GM12891 (cell line): ENCODE data around the gene RRAS2.

Experiments used
- POLR2A ChIP-seq: IDR thresholded peaks from 2 replicates; pipeline ENCODE4 v1.6.1; 2011; ENCODE audit warnings: low read depth, low read length, control low read depth
- POLR2AphosphoS5 ChIP-seq: IDR thresholded peaks from 2 replicates; pipeline ENCODE4 v1.6.1; 2011; ENCODE audit warnings: low read depth, low read length, control low read depth
- SPI1 ChIP-seq: IDR thresholded peaks from 2 replicates; pipeline ENCODE4 v1.6.1; 2011; ENCODE audit warnings: low read depth, low read length, control low read depth
- TAF1 ChIP-seq: IDR thresholded peaks from 2 replicates; pipeline ENCODE4 v1.6.1; 2011; ENCODE audit warnings: low read depth, low read length, control low read depth

GRCh38 chr11:14310679-14311078 is 48.3 kb downstream of the RRAS2 start:
- TF ChIP-seq POLR2A: no peak
- no peak for TF ChIP-seq POLR2AphosphoS5
- no peak for TF ChIP-seq TAF1
- TF ChIP-seq SPI1: no peak
